Uterus (tissue), 2 donors: ENCODE measurements around the gene TBRG4.

Source experiments
- CTCF ChIP-seq, 4 experiments: fragments of 200-600 bp in 2 of 4; fragments of 450-650 bp in 2 of 4; sonication (generic) in 2 of 4; IDR thresholded peaks; one replicate each; pipeline ENCODE4 v1.5.1; 2016 to 2019; ENCODE audit warnings: antibody characterized with exemption in 4 of 4, mild to moderate bottlenecking in 2 of 4, moderate library complexity in 1 of 4
- POLR2A ChIP-seq, 2 donors: fragments of 450-650 bp; IDR thresholded peaks; one replicate each; pipeline ENCODE4 v1.6.1; 2016; ENCODE audit warnings: antibody characterized with exemption in 2 of 2, mild to moderate bottlenecking in 1 of 2, moderate library complexity in 1 of 2

- TF ChIP-seq CTCF (IDR thresholded peaks at IDR 0.05) (no peak), POLR2A (IDR thresholded peaks at IDR 0.05) (no peak)
These were observed 45.1 kb downstream of the TBRG4 start for GRCh38 chr7:45066409-45066808.
